Smooth muscle cell of the umbilical artery (primary cell): ENCODE results near the gene STRADA. TPM values are rescaled to one million over a fixed set of nuclear protein-coding genes. Genes with fewer than 3 reads are reported as not detected.

Source experiments
- total RNA-seq: library from RNA; depleted of rRNA; stranded (reverse); fragments of >200 nt; gene quantifications from 2 replicates; pipeline ENCODE4 v1.2.3, GENCODE V29; 2014

STRADA gene
- total RNA-seq: 21.1 and 23.8 TPM in 2 replicates

GRCh38 chr17:63741408-63742173 lies at the start of gene STRADA:
TSS of gene STRADA (minus strand) at chr17:63741799. CDS start at chr17:63728369, 13,430 bp downstream.

GRCh38 chr17:63774141-63774968 lies 32.8 kb upstream of the STRADA start, which contains the start of gene DDX42:
TSS of gene DDX42 (plus strand) at chr17:63774170. CDS start at chr17:63787050, 12,880 bp downstream.

GRCh38 chr17:63773272-63774140 lies 31.9 kb upstream of the STRADA start, which contains the start of gene CCDC47:
TSS of gene CCDC47 (minus strand) at chr17:63773597. CDS start at chr17:63766175, 7,422 bp downstream.

GRCh38 chr17:63699638-63700527 lies 41.7 kb downstream of the STRADA start, which contains the start of gene LIMD2:
TSS of gene LIMD2 (minus strand) at chr17:63700125. CDS start at chr17:63699298, 827 bp downstream.

Other genes with a start within 250 kb of the STRADA start
- gene KCNH6, start 218.4 kb downstream of the STRADA start, total RNA-seq: not detected in 2 replicates
- 14.3 and 23.9 TPM in 2 replicates for gene DCAF7, start 191.3 kb downstream of the STRADA start, total RNA-seq
- 12.5 and 17.2 TPM in 2 replicates for gene TACO1, start 140.9 kb downstream of the STRADA start, total RNA-seq
- 27.6 and 39.1 TPM in 2 replicates for gene MAP3K3, start 119.4 kb downstream of the STRADA start, total RNA-seq
- 7.4 and 16.4 TPM in 2 replicates for gene LIMD2, start 41.7 kb downstream of the STRADA start, total RNA-seq
- gene CCDC47, start 31.8 kb upstream of the STRADA start, total RNA-seq: 87.6 and 102 TPM in 2 replicates
- 68.6 and 103 TPM in 2 replicates for gene DDX42, start 32.4 kb upstream of the STRADA start, total RNA-seq
- gene PSMC5, start 85.6 kb upstream of the STRADA start, total RNA-seq: 45.4 and 62.9 TPM in 2 replicates
- gene FTSJ3, start 85.9 kb upstream of the STRADA start, total RNA-seq: 57.6 and 65.3 TPM in 2 replicates
- 61.5 and 65.2 TPM in 2 replicates for gene SMARCD2, start 100.9 kb upstream of the STRADA start, total RNA-seq
- gene CSH2, start 131.9 kb upstream of the STRADA start, total RNA-seq: not detected in 2 replicates
- gene GH2, start 140.1 kb upstream of the STRADA start, total RNA-seq: not detected in 2 replicates
- gene CSH1, start 154.8 kb upstream of the STRADA start, total RNA-seq: not detected in 2 replicates
- gene CSHL1, start 169.5 kb upstream of the STRADA start, total RNA-seq: not detected in 2 replicates
- gene GH1, start 177.0 kb upstream of the STRADA start, total RNA-seq: not detected in 2 replicates
- not detected in 2 replicates for gene CD79B, start 190.5 kb upstream of the STRADA start, total RNA-seq
- not detected in 2 replicates for gene SCN4A, start 231.1 kb upstream of the STRADA start, total RNA-seq